Caco-2 (cell line): ENCODE results near the gene SNRPD2. TPM values are rescaled to one million over a fixed set of nuclear protein-coding genes. Genes with fewer than 3 reads are reported as not detected.

Source experiments
- BruUV-seq: library from RNA; stranded (reverse); fragments of 400-500 nt; replicated peaks from 2 replicates; lab custom pipeline; 2021; lab: Mats Ljungman, UMichigan
- CTCF ChIA-PET: fragments of 300-600 bp; sonication (Branson Sonifier 250); formaldehyde crosslinking; loops from one replicate; lab custom pipeline; 2022; ENCODE audit warnings: antibody characterized with exemption; lab: Charles Lee
- POLR2A ChIA-PET: fragments of 300-600 bp; sonication (Branson Sonifier 250); formaldehyde crosslinking; loops from one replicate; lab custom pipeline; 2022; ENCODE audit warnings: antibody characterized with exemption; lab: Charles Lee
- DNase-seq, 2 experiments: peaks; one replicate each; pipeline versions ENCODE4 v3.0.0 to v3.0.0-alpha.2; 2020 to 2022
- H3K27me3 ChIP-seq: replicated peaks from 2 replicates; pipeline ENCODE4 v1.6.0; 2011; ENCODE audit warnings: low read length; ENCODE audit not compliant: control insufficient read depth, insufficient read depth
- H3K36me3 ChIP-seq: 2 replicates; pipeline ENCODE4 v1.5.1; 2011; ENCODE audit warnings: low read length; ENCODE audit not compliant: control insufficient read depth, insufficient read depth
- H3K4me1 ChIP-seq: fragments of 250-450 bp; sonication (Bioruptor Pico); 2 replicates; pipeline ENCODE4 v1.5.1; 2020; ENCODE audit warnings: mild to moderate bottlenecking
- H3K4me3 ChIP-seq: 2 replicates; pipeline ENCODE4 v1.5.1; 2011; ENCODE audit warnings: low read depth, mild to moderate bottlenecking, control low read depth, low read length
- H3K9me3 ChIP-seq: fragments of 250-450 bp; sonication (Bioruptor Pico); 2 replicates; pipeline ENCODE4 v1.5.1; 2020; ENCODE audit warnings: mild to moderate bottlenecking, moderate library complexity
- H3K27ac Mint-ChIP-seq: one replicate; pipeline ENCODE4 v1.8.0; 2022; ENCODE audit warnings: mixed read lengths; ENCODE audit not compliant: unreplicated experiment
- H3K27me3 Mint-ChIP-seq: one replicate; pipeline ENCODE4 v1.8.0; 2022; ENCODE audit warnings: mixed read lengths; ENCODE audit not compliant: insufficient read depth, unreplicated experiment
- H3K36me3 Mint-ChIP-seq: one replicate; pipeline ENCODE4 v1.8.0; 2022; ENCODE audit warnings: mild to moderate bottlenecking, mixed read lengths; ENCODE audit not compliant: insufficient read depth, unreplicated experiment
- H3K4me1 Mint-ChIP-seq: one replicate; pipeline ENCODE4 v1.8.0; 2022; ENCODE audit warnings: low read depth, mixed read lengths; ENCODE audit not compliant: unreplicated experiment
- H3K4me3 Mint-ChIP-seq: one replicate; pipeline ENCODE4 v1.8.0; 2022; ENCODE audit warnings: mild to moderate bottlenecking, moderate library complexity, mixed read lengths; ENCODE audit not compliant: unreplicated experiment
- H3K9me3 Mint-ChIP-seq: one replicate; pipeline ENCODE4 v1.8.0; 2022; ENCODE audit warnings: mixed read lengths; ENCODE audit not compliant: unreplicated experiment
- intact Hi-C: fragments of 100-400 bp; cut with micrococcal nuclease; formaldehyde crosslinking; loops from one replicate; pipeline ENCODE4 v1.10.0; 2022; ENCODE audit not compliant: unreplicated experiment
- total RNA-seq: library from RNA; stranded (reverse); gene quantifications from 2 replicates; pipeline ENCODE4 v1.2.3, GENCODE V29; 2022
- TF ChIP-seq, protein P1 (sequence below), 2 experiments: fragments of 200-600 bp in 1 of 2; IDR thresholded peaks; 1 replicate in 1 of 2; 2 replicates in 1 of 2; pipeline versions ENCODE4 v1.5.1 to v1.8.0; 2011 to 2022; ENCODE audit warnings: antibody characterized with exemption in 1 of 2, control low read depth in 1 of 2, inconsistent platforms in 1 of 2, low read depth in 1 of 2, low read length in 1 of 2, mild to moderate bottlenecking in 1 of 2, moderate library complexity in 1 of 2; ENCODE audit not compliant: insufficient read depth in 1 of 2, severe bottlenecking in 1 of 2, unreplicated experiment in 1 of 2

The SNRPD2 gene
- total RNA-seq, 1 experiment from 2014 or later = 579 TPM

- intact Hi-C loops = no loop called here
- Mint-ChIP-seq H3K36me3 (peaks cover 70% of the 10 kb centered on the region), H3K27ac (no peak overlapping the region), H3K27me3 (no peaks in the 10 kb centered on the region), H3K4me1 (peaks cover 9% of the 10 kb centered on the region), H3K4me3 (no peak overlapping the region), H3K9me3 (no peaks in the 10 kb centered on the region)
- CTCF ChIA-PET = no interaction called here
- TF ChIP-seq, protein P1, sequence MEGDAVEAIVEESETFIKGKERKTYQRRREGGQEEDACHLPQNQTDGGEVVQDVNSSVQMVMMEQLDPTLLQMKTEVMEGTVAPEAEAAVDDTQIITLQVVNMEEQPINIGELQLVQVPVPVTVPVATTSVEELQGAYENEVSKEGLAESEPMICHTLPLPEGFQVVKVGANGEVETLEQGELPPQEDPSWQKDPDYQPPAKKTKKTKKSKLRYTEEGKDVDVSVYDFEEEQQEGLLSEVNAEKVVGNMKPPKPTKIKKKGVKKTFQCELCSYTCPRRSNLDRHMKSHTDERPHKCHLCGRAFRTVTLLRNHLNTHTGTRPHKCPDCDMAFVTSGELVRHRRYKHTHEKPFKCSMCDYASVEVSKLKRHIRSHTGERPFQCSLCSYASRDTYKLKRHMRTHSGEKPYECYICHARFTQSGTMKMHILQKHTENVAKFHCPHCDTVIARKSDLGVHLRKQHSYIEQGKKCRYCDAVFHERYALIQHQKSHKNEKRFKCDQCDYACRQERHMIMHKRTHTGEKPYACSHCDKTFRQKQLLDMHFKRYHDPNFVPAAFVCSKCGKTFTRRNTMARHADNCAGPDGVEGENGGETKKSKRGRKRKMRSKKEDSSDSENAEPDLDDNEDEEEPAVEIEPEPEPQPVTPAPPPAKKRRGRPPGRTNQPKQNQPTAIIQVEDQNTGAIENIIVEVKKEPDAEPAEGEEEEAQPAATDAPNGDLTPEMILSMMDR (IDR thresholded peaks at IDR 0.05; ENCODE audit: insufficient read depth in 1 of 2, low read depth in 1 of 2, low read length in 1 of 2, severe bottlenecking in 1 of 2, unreplicated experiment in 1 of 2) = no peak
- no TSS peak for BruUV-seq
- Histone ChIP-seq H3K27me3 (no peaks in the 10 kb centered on the region), H3K4me1 (peaks cover 7% of the 10 kb centered on the region; the same call in 1 of the 2 replicates), H3K36me3 (0 out of 2 replicates have a peak, but pooled peaks cover 3% of the 10 kb centered on the region), H3K9me3 (no peaks in the 10 kb centered on the region), H3K4me3 (no peak overlapping the region)
- POLR2A ChIA-PET = no interaction called here
- DNase-seq = no peak
Measured at GRCh38 chr19:45712699-45713067, 20.9 kb upstream of the SNRPD2 start.

- intact Hi-C loops = no loop called here
- Histone ChIP-seq H3K36me3 (0 out of 2 replicates have a peak, but pooled peaks cover 3% of the 10 kb centered on the region), H3K4me1 (peaks cover 7% of the 10 kb centered on the region; the same call in 1 of the 2 replicates), H3K9me3 (no peaks in the 10 kb centered on the region), H3K4me3 (no peak overlapping the region), H3K27me3 (no peaks in the 10 kb centered on the region)
- ChIA-PET POLR2A (no interaction called here), CTCF (no interaction called here)
- TF ChIP-seq, protein P1 (IDR thresholded peaks at IDR 0.05; ENCODE audit: insufficient read depth in 1 of 2, low read depth in 1 of 2, low read length in 1 of 2, severe bottlenecking in 1 of 2, unreplicated experiment in 1 of 2) = no peak
- Mint-ChIP-seq H3K27ac (no peak overlapping the region), H3K9me3 (no peaks in the 10 kb centered on the region), H3K4me1 (peaks cover 9% of the 10 kb centered on the region), H3K4me3 (no peak overlapping the region), H3K27me3 (no peaks in the 10 kb centered on the region), H3K36me3 (peaks cover 64% of the 10 kb centered on the region)
- no TSS peak for BruUV-seq
- no peak for DNase-seq
Measured at GRCh38 chr19:45711851-45712698, 20.3 kb upstream of the SNRPD2 start.

GRCh38 chr19:45710356-45711130, 18.8 kb upstream of the SNRPD2 start:
- BruUV-seq = no TSS peak
- TF ChIP-seq, protein P1 (IDR thresholded peaks at IDR 0.05; ENCODE audit: insufficient read depth in 1 of 2, low read depth in 1 of 2, low read length in 1 of 2, severe bottlenecking in 1 of 2, unreplicated experiment in 1 of 2) = no peak
- no peaks in the 10 kb centered on the region for H3K9me3 ChIP-seq
- no peak overlapping the region for H3K27ac Mint-ChIP-seq
- H3K27me3 ChIP-seq = no peaks in the 10 kb centered on the region
- intact Hi-C loops = no loop called here
- no peaks in the 10 kb centered on the region for H3K9me3 Mint-ChIP-seq
- ChIA-PET CTCF (interaction anchor here (0.6 kb wide), 1 partner anchor 864 kb away, joined by 6 read pairs; no protein-coding TSS in a partner anchor), POLR2A (no interaction called here)
- H3K36me3 Mint-ChIP-seq = peaks cover 54% of the 10 kb centered on the region
- H3K4me3 Mint-ChIP-seq = no peak overlapping the region
- H3K4me3 ChIP-seq = no peak overlapping the region
- H3K4me1 ChIP-seq = 0 out of 2 replicates have a peak, but pooled peaks cover 4% of the 10 kb centered on the region
- no peak for DNase-seq
- H3K27me3 Mint-ChIP-seq = no peaks in the 10 kb centered on the region
- no peaks in the 10 kb centered on the region for H3K4me1 Mint-ChIP-seq
- H3K36me3 ChIP-seq = 0 out of 2 replicates have a peak, but pooled peaks cover 3% of the 10 kb centered on the region
